GM21576 (cell line): ENCODE results near the gene EYA4.
"Not testable (repeated sequence)": the region's sequence is repeated elsewhere in the genome, so short reads cannot be mapped to it uniquely, and the experiment has no call there.

Experiments
- ATAC-seq: cut with Tn5 transposase; IDR thresholded peaks from one replicate; pipeline ENCODE4 v1.9.1; 2021; ENCODE audit warnings: mild to moderate bottlenecking, moderate library complexity; ENCODE audit not compliant: unreplicated experiment

EYA4 gene

DNA sequence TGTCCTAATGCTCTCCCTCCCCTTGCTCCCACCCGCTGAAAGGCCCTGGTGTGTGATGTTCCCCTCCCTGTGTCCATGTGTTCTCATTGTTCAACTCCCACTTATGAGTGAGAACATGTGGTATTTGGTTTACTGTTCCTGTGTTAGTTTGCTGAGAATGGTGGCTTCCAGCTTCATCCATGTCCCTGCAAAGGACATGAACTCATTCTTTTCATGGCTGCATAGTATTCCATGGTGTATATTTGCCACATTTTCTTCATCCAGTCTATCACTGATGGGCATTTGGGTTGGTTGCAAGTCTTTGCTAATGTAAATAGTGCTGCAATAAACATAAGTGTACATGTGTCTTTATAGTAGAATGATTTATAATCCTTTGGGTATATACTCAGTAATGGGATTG lies 313.0 kb downstream of the EYA4 start:
- not testable (repeated sequence) for ATAC-seq

DNA sequence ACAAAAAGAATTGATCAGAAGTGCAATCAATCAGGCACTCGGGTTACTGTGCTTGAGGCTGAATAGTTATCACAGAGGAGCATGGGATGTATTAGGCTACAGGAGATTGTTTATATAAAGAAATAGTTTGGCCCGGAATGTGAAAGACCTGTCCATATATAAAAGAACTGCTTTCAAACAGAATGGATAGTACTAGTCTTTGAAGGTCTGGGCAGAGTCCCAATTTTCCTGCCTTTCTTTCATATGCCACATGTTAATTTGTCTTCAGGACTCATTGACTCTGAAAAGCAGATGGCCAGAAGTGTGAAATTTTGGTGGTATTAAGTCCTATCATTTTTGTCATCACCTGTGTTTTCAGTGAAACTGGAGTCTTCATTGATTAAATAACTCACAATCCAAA lies 314.5 kb downstream of the EYA4 start:
- ATAC-seq, result no peak

DNA sequence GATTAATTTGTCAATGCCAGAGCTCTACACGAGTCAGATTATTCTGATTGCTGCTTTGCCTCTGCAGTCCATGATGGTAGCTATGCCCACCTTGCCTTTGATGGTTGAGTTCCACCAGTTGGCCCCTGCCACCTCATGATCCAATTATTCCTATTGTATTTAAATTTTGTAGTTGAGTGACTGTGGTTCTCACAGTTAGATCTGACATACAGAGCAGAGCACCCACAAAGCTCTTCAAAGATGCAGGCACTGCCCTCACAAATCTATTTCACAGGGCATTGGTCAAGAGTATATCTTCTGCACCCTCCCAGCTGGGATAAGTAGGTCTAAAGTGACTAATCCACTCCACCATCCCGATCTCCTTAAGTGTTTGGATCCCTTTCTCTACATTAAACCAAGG lies 318.8 kb downstream of the EYA4 start:
- no peak for ATAC-seq

DNA sequence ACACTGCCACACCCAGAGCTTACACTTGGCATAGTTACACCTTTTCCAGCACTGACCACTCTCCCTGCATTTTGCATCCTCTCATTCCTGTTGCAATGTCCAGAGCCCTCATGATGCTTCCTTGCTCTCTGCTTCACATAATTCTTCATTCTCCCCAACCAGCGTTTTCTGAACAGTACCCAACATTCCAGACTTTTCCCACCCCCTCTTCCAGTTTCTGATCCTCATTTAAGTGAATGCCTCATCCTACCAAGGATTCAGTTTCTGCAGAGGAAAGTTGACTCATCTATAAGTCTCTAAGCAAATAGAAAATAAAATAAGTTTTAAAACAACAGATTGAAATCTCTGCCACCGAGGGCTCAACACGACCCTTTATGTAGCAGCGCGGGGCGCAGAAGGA lies 326.5 kb downstream of the EYA4 start:
- ATAC-seq, result no peak

DNA sequence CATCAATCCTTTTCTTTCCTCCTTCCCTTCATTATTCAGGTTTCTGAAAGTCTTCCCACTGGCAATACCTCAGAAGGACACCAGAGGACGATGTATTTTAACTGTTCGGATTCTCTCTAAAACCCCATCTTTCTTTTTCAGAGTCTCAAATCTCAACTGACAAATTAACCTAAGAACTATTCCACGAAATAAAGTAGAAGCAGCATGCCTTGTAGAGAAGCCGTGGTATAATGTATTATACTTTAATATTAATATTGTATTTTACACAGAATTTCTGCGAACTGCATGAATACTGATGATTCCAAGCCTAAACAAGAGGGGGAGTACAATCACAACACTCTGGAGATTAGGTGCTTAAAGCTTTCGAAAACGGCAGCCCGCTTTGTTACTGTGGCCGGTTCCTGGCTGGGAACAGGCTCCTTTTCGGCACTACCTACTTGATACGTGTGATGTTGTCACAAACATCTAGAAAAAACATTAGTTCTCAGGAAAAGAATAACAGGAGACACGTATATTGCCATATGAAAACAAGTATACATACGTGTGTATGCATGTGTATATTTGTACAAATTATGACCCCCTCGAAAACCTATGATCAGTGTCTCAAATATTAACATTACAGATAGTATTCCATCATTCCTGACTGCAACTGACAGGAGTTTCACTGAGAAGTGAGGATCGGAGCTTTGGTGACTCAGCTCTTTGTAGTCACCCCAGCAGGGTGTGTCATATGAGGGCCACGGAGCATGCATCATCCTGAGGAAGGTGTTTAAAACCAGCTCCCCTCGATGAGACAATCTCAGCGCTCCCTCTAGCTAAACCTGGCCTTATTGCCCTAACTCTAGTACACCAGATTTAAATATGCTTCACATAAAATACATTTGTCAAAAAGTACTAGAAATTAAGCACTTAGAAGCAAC lies 328.1 kb downstream of the EYA4 start:
- ATAC-seq, result peak; percentile 50

DNA sequence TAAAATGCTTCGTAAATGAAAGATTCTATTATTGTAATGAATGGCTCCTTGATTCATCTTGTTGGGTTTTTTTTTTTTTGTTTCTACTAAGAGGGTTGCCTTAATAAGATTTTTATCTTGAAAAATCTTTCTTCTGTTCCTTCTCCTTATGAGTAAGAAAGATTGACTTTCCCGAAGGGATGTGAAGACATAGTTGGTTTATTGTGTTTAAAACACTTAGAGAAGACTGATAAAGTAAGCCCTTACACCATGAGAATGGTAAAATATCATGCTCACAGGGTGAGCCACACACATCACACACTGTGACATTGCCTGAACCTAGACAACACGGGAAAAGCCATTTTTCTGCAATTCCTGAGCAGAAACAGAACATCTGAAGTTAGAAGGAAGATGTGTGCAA lies 330.5 kb downstream of the EYA4 start:
- no peak for ATAC-seq

DNA sequence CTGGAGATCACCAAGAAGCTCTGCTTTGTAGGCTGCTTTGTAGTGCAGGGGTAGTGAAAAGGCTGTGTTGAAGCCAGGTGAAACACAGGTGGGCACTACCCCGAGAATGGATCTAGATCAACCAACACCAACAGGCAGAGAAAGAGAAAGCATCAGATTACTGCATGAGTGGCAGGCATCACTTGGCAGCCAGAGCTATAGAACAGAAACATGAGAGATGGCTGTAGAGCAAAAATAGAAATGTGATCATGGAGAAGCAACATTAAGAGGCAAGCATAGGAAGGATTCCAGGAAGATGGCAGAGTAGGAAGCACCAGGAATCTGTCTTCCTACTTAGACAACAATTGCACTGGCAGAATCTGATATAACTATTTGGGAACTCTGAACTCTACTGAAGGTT lies 336.7 kb downstream of the EYA4 start:
- no peak for ATAC-seq
